ENCODE results near the gene NOXA1. TPM values are rescaled to one million over a fixed set of nuclear protein-coding genes. Genes with fewer than 3 reads are reported as not detected.

NOXA1 gene
- total RNA-seq, 4 donors from 2014 or later = 19.7 to 53.9 (median 40.8) TPM

DNA sequence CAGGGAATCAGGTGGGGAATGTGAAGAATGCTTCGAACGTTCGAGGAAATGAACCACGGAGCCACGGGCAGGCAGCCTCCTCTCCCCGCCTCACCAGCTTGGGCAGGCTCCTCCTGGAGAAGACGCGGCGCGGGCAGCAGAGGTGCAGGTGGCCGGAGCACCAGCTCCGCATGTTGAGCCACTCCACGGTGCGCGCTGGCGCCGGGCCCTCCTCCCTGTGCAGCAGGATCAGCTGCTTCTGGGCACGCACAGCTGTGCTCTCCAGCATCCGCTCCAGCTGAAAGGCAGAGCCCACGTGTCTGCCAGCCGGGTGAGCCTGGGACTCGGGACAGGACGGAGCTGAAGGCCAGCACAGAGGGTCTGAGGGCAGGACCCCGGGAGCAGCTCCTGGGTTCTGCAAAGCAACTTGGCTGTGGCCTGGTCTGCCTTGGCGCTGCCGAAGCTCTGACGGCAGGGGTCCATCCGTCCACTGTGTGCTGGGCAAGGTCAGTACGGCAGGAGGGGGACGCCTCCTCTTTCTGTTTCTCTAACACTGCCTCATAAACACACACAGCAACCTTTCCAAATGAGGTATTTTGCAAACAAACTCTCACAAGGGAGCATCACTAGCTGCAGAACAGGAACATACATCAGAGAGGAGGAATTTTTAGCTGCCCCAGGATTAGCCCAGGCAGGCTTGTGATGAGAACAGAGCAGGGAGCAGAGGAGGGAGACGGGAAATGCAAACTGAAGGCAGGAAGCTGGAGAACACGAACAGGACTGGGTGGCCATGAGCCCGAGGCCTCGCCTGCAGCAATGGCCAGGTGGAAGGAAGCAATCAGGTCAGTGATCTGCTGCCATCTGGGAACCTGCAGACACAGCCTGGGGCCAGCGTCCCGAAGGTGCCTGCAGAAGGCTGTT is 56.0 kb downstream of the NOXA1 start:
- in situ Hi-C loops (cut with MboI; ENCODE audit: low pct_ligation_motif_present in 1 of 4, low pct_unique_long_range_greater_than_20kb in 1 of 4, low sequenced_read_pairs in 3 of 4) (no loop called here), intact Hi-C loops (cut with DNase I; ENCODE audit: low total_unique reads) (no loop called here)
- WGBS, 2 donors (ENCODE audit: low coverage in 1 of 2) = 82 to 90% methylated on average over 6 to 33 of the region's 36 CpGs

GRCh38 chr9:137479892-137480685 is 56.9 kb downstream of the NOXA1 start:
- TF ChIP-seq CTCF (IDR thresholded peaks at IDR 0.05) (no peak), POLR2A (IDR thresholded peaks at IDR 0.05) (no peak), EP300 (IDR thresholded peaks at IDR 0.05; ENCODE audit: low read depth) (no peak), POLR2AphosphoS5 (IDR thresholded peaks at IDR 0.05) (no peak)
- Histone ChIP-seq H3K27ac (no peak overlapping the region), H3K36me3 (no peaks in the 10 kb centered on the region), H3K27me3 (no peaks in the 10 kb centered on the region), H3K4me1 (peaks cover 0 to 3% (median 0%) of the 10 kb centered on the region in 4 donors), H3K4me3 (no peak overlapping the region), H3K9me3 (peaks cover 7 to 12% of the 10 kb centered on the region in 2 donors)
- 86 to 92% methylated on average over 10 to 32 of the region's 32 CpGs for WGBS, 2 donors (ENCODE audit: low coverage in 1 of 2)
- in situ Hi-C loops (cut with MboI; ENCODE audit: low pct_ligation_motif_present in 1 of 4, low pct_unique_long_range_greater_than_20kb in 1 of 4, low sequenced_read_pairs in 3 of 4) = no loop called here
- intact Hi-C loops (cut with DNase I; ENCODE audit: low total_unique reads) = no loop called here
- no peak for DNase-seq

More for the DNA sequence above, 56.0 kb downstream of the NOXA1 start:
- H3K9me3 ChIP-seq = peaks cover 9 to 14% of the 10 kb centered on the region in 2 donors
- TF ChIP-seq CTCF (IDR thresholded peaks at IDR 0.05) = no peak
- TF ChIP-seq EP300 (IDR thresholded peaks at IDR 0.05; ENCODE audit: low read depth) = no peak
- no peak for TF ChIP-seq POLR2A (IDR thresholded peaks at IDR 0.05)
- no peak for TF ChIP-seq POLR2AphosphoS5 (IDR thresholded peaks at IDR 0.05)
- peaks cover 0 to 3% (median 0%) of the 10 kb centered on the region in 4 donors for H3K4me1 ChIP-seq
- no peak for DNase-seq
- no peak overlapping the region for H3K27ac ChIP-seq
- H3K36me3 ChIP-seq = no peaks in the 10 kb centered on the region
- H3K4me3 ChIP-seq = no peak overlapping the region
- H3K27me3 ChIP-seq = no peaks in the 10 kb centered on the region

DNA sequence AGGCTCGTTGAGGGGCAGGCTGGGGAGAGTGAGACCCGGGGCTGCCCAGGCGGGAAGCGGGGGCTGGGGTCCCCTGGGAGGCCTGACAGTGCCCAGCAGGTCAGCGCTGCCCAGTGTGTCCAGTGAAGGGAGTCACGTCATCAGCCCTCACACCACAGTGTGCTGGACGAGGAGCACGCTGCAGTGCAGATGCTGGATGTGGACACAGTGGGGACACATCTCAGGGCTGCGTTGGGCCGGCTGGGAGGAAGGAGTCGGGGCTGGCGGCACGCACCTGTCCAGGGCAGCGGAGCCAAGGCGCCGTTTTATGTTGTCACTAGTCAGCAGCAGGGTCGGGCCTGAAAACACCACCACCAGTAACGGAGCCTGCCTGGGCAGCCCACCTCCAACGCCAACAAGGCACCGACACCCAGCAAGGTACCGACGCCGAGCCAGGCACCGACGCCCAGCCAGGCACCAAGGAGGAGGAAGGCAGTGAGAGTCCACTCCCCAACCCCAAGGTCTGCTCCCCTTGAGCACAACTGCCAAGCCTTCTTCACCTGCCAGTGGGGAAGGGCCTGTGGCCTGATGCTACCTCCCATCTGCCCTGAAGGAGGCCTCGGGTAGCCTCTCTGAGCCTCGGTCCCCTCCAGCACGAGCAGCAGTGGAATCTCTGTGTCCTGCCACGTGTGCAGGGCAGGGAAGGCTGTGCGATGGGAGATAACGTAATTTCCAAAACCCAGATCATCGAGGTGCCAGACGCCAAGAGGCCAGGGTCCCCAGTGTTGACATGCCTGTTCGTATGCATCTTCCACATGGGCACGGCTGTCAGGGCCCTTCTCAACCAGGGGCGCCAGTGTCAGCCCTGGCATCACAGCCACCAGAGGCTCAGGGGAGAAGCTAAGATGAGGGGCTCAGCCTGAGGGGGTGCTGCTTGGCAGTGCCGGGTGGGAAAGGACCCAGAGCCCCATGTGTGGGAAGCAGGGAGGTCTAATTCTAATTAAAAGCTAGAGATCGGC is 57.8 kb downstream of the NOXA1 start:
- Histone ChIP-seq H3K9me3 (peaks cover 0 to 3% of the 10 kb centered on the region in 2 donors), H3K27ac (no peak overlapping the region), H3K4me1 (peaks cover 0 to 3% (median 0%) of the 10 kb centered on the region in 4 donors), H3K4me3 (no peak overlapping the region), H3K36me3 (no peaks in the 10 kb centered on the region), H3K27me3 (no peaks in the 10 kb centered on the region)
- intact Hi-C loops (cut with DNase I; ENCODE audit: low total_unique reads) = no loop called here
- in situ Hi-C loops (cut with MboI; ENCODE audit: low pct_ligation_motif_present in 1 of 4, low pct_unique_long_range_greater_than_20kb in 1 of 4, low sequenced_read_pairs in 3 of 4) = no loop called here
- TF ChIP-seq POLR2AphosphoS5 (IDR thresholded peaks at IDR 0.05) = no peak
- no peak for TF ChIP-seq CTCF (IDR thresholded peaks at IDR 0.05)
- no peak for DNase-seq
- WGBS, 2 donors (ENCODE audit: low coverage in 1 of 2) = 90% methylated on average over 2 to 35 of the region's 38 CpGs

Data from transverse colon (tissue), 4 donors.